Loucy (cell line): ENCODE measurements around the gene TNS3.

Experiments used
- H2AFZ ChIP-seq: fragments of 200-600 bp; sonication (generic); 2 replicates; pipeline ENCODE4 v1.6.0; 2016; ENCODE audit warnings: antibody characterized with exemption, mild to moderate bottlenecking, low read length, moderate library complexity
- H3F3A ChIP-seq: fragments of 200-600 bp; 2 replicates; pipeline ENCODE4 v1.6.0; 2016; ENCODE audit warnings: antibody characterized with exemption, low read depth, mild to moderate bottlenecking
- H3K27me3 ChIP-seq: fragments of 200-600 bp; sonication (generic); 2 replicates; pipeline ENCODE4 v1.6.1; 2014; ENCODE audit warnings: low read length, mild to moderate bottlenecking; ENCODE audit not compliant: insufficient read depth, poor library complexity, severe bottlenecking
- H3K36me3 ChIP-seq: fragments of 200-600 bp; sonication (generic); 2 replicates; pipeline ENCODE4 v1.6.1; 2016; ENCODE audit warnings: low read length; ENCODE audit not compliant: insufficient read depth
- H3K4me1 ChIP-seq: fragments of 200-600 bp; sonication (generic); 2 replicates; pipeline ENCODE4 v1.5.1; 2014; ENCODE audit warnings: low read length, mild to moderate bottlenecking; ENCODE audit not compliant: insufficient read depth, poor library complexity, severe bottlenecking
- H3K4me2 ChIP-seq: fragments of 200-600 bp; sonication (generic); 2 replicates; pipeline ENCODE4 v1.6.0; 2014; ENCODE audit warnings: antibody characterized with exemption, low read length, low read depth, mild to moderate bottlenecking; ENCODE audit not compliant: poor library complexity, severe bottlenecking
- H3K4me3 ChIP-seq: fragments of 200-600 bp; sonication (generic); 2 replicates; pipeline ENCODE4 v1.5.1; 2014; ENCODE audit warnings: low read length, mild to moderate bottlenecking, mixed read lengths; ENCODE audit not compliant: poor library complexity, severe bottlenecking
- H3K79me2 ChIP-seq: fragments of 200-600 bp; sonication (generic); 2 replicates; pipeline ENCODE4 v1.6.1; 2014; ENCODE audit warnings: low read length; ENCODE audit not compliant: insufficient read depth
- H3K9ac ChIP-seq: fragments of 200-600 bp; sonication (generic); 2 replicates; pipeline ENCODE4 v1.6.0; 2014; ENCODE audit warnings: mild to moderate bottlenecking, low read depth, low read length, moderate library complexity; ENCODE audit not compliant: poor library complexity, severe bottlenecking
- H3K9me2 ChIP-seq: fragments of 200-600 bp; sonication (generic); replicated peaks from 2 replicates; pipeline ENCODE4 v1.6.1; 2016; ENCODE audit warnings: low read depth, low read length, mixed read lengths
- H3K9me3 ChIP-seq: fragments of 200-600 bp; sonication (generic); 2 replicates; pipeline ENCODE4 v1.6.1; 2014; ENCODE audit warnings: mild to moderate bottlenecking, antibody characterized with exemption, low read length, low read depth; ENCODE audit not compliant: insufficient read depth
- H4K20me1 ChIP-seq: fragments of 200-600 bp; sonication (generic); 2 replicates; pipeline ENCODE4 v1.6.0; 2014; ENCODE audit warnings: antibody characterized with exemption, low read length, mild to moderate bottlenecking; ENCODE audit not compliant: insufficient read depth, poor library complexity, severe bottlenecking
- EZH2phosphoT487 ChIP-seq: fragments of 200-600 bp; IDR thresholded peaks from 2 replicates; pipeline ENCODE4 v1.6.1; 2018; ENCODE audit warnings: antibody characterized with exemption, mild to moderate bottlenecking, moderate library complexity, borderline replicate concordance
- TF ChIP-seq, protein P1 (sequence below): fragments of 200-600 bp; sonication (generic); conservative IDR thresholded peaks from 2 replicates; pipeline ENCODE4 v1.5.1; 2014; ENCODE audit warnings: mild to moderate bottlenecking, antibody characterized with exemption, low read length

The TNS3 gene

GRCh38 chr7:47416492-47417480 lies 165.1 kb downstream of the TNS3 start:
- Histone ChIP-seq H3K4me1 (no peaks in the 10 kb centered on the region), H3K36me3 (no peaks in the 10 kb centered on the region), H3K4me3 (no peak overlapping the region), H2AFZ (no peak overlapping the region), H3K9me3 (peaks cover 12% of the 10 kb centered on the region; the same call in 1 of the 2 replicates), H3K27me3 (no peaks in the 10 kb centered on the region), H3F3A (no peaks in the 10 kb centered on the region), H4K20me1 (no peaks in the 10 kb centered on the region), H3K9ac (no peak overlapping the region), H3K4me2 (no peak overlapping the region), H3K9me2 (no peaks in the 10 kb centered on the region), H3K79me2 (no peaks in the 10 kb centered on the region)
- TF ChIP-seq, protein P1, sequence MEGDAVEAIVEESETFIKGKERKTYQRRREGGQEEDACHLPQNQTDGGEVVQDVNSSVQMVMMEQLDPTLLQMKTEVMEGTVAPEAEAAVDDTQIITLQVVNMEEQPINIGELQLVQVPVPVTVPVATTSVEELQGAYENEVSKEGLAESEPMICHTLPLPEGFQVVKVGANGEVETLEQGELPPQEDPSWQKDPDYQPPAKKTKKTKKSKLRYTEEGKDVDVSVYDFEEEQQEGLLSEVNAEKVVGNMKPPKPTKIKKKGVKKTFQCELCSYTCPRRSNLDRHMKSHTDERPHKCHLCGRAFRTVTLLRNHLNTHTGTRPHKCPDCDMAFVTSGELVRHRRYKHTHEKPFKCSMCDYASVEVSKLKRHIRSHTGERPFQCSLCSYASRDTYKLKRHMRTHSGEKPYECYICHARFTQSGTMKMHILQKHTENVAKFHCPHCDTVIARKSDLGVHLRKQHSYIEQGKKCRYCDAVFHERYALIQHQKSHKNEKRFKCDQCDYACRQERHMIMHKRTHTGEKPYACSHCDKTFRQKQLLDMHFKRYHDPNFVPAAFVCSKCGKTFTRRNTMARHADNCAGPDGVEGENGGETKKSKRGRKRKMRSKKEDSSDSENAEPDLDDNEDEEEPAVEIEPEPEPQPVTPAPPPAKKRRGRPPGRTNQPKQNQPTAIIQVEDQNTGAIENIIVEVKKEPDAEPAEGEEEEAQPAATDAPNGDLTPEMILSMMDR, result no peak
- no peak for TF ChIP-seq EZH2phosphoT487

GRCh38 chr7:47415318-47416212 lies 166.3 kb downstream of the TNS3 start:
- Histone ChIP-seq H3K9me3 (peaks cover 12% of the 10 kb centered on the region; the same call in 1 of the 2 replicates), H4K20me1 (no peaks in the 10 kb centered on the region), H3K4me2 (no peak overlapping the region), H3K4me1 (no peaks in the 10 kb centered on the region), H3K9ac (no peak overlapping the region), H2AFZ (no peak overlapping the region), H3K9me2 (no peaks in the 10 kb centered on the region), H3K4me3 (no peak overlapping the region), H3F3A (no peaks in the 10 kb centered on the region), H3K36me3 (no peaks in the 10 kb centered on the region), H3K27me3 (no peaks in the 10 kb centered on the region), H3K79me2 (no peaks in the 10 kb centered on the region)
- TF ChIP-seq EZH2phosphoT487, result no peak
- TF ChIP-seq, protein P1, result no peak

DNA sequence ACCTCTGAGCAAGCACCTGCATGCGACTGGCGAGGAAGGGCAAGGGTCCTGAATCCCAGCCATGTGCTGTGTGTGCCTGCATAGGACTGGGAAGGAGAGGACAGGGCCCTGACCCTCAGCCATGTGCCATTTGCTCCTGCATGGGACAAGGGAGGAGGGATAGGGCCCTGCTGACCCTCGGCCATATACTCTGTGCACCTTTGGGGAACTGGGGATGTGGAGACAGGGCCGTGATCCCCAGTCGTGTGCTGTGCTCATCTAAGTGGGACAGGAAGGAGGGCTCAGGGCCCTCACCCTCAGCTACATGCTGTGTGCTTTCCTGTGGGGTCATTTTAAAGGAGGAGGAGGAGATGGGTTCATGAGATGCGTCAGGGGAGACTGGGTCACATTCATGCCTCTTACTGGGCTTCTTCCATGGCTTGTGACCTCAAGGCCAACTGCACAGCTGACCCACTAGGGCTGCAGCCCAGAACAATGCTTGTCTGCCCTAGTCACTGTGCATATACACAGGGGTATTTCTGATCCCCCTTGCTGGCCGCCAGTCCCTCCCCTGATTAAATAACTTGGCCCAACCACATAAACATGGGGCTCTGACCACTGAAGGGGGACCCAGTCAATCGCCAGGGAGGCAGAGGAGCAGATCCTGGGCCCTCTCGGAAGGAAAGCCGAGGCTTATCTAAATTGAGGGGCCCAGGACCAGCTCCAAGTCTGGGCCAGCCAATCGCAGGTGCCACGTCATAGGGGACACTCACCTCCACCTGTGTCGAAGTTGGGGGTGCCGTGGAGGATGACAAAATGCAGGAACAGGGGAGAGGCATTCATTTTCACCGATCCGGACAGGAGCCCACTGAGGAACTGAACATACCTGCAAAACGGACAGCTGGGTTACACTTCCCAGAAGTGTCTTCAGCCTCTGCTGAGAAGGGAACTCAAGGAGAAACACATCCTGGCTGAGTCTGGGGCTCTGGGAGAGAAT lies 167.3 kb downstream of the TNS3 start:
- Histone ChIP-seq H4K20me1 (no peaks in the 10 kb centered on the region), H2AFZ (no peak overlapping the region), H3K4me1 (no peaks in the 10 kb centered on the region), H3K27me3 (no peaks in the 10 kb centered on the region), H3K9ac (no peak overlapping the region), H3K79me2 (no peaks in the 10 kb centered on the region), H3K4me3 (no peak overlapping the region), H3K9me2 (no peaks in the 10 kb centered on the region), H3K4me2 (no peak overlapping the region), H3K36me3 (no peaks in the 10 kb centered on the region), H3K9me3 (peaks cover 12% of the 10 kb centered on the region; the same call in 1 of the 2 replicates), H3F3A (no peaks in the 10 kb centered on the region)
- no peak for TF ChIP-seq EZH2phosphoT487
- TF ChIP-seq, protein P1, result no peak
